HEK293 (cell line): Measurements from ENCODE around the gene PHLDB2.

Source experiments
- CTCF ChIA-PET: fragments of 350-600 bp; formaldehyde crosslinking; extraction: SDS; loops from one replicate; lab custom pipeline; 2021; ENCODE audit warnings: antibody characterized with exemption; lab: Yijun Ruan, JAX
- POLR2A ChIA-PET: fragments of 300-600 bp; formaldehyde crosslinking; extraction: SDS; loops from one replicate; lab custom pipeline; 2020; ENCODE audit warnings: antibody characterized with exemption, inconsistent platforms; lab: Yijun Ruan, JAX
- H3K27ac ChIP-seq: fragments of 200-500 bp; sonication (Bioruptor generic); 2 replicates; pipeline ENCODE4 v1.5.1; 2014; ENCODE audit warnings: low read depth, low read length, control low read depth, inconsistent platforms; ENCODE audit errors: extremely low read depth
- H3K36me3 ChIP-seq, 2 experiments: fragments of 200-500 bp in 1 of 2; sonication (Bioruptor generic) in 1 of 2; 1 replicate in 1 of 2; 2 replicates in 1 of 2; pipeline ENCODE4 v1.5.1; 2014 to 2017; ENCODE audit warnings: inconsistent platforms in 2 of 2, low read length in 2 of 2; ENCODE audit not compliant: control insufficient read depth in 2 of 2, insufficient read depth in 1 of 2
- H3K4me1 ChIP-seq: fragments of 200-500 bp; sonication (Bioruptor generic); 2 replicates; pipeline ENCODE4 v1.5.1; 2014; ENCODE audit warnings: mild to moderate bottlenecking, low read length, inconsistent platforms; ENCODE audit not compliant: control insufficient read depth, insufficient read depth
- H3K4me3 ChIP-seq: 2 replicates; pipeline ENCODE4 v1.5.1; 2011; ENCODE audit warnings: low read depth, mild to moderate bottlenecking, control low read depth, low read length, moderate library complexity
- H3K9me3 ChIP-seq: fragments of 200-500 bp; sonication (Bioruptor generic); 2 replicates; pipeline ENCODE4 v1.5.1; 2014; ENCODE audit warnings: low read depth, low read length, inconsistent platforms; ENCODE audit not compliant: control insufficient read depth, insufficient read depth
- FEZF1 ChIP-seq: fragments of 450-650 bp; formaldehyde crosslinking; IDR thresholded peaks from 2 replicates; pipeline ENCODE4 v1.5.1; 2016; ENCODE audit warnings: missing biosample characterization, missing genetic modification characterization
- HIC1 ChIP-seq: fragments of 450-650 bp; formaldehyde crosslinking; IDR thresholded peaks from 2 replicates; pipeline ENCODE4 v1.5.1; 2016; ENCODE audit warnings: missing biosample characterization, missing genetic modification characterization
- MYNN ChIP-seq: fragments of 450-650 bp; formaldehyde crosslinking; IDR thresholded peaks from 2 replicates; pipeline ENCODE4 v1.5.1; 2016; ENCODE audit warnings: missing biosample characterization, missing genetic modification characterization, borderline replicate concordance
- SETDB1 ChIP-seq: IDR thresholded peaks from one replicate; pipeline ENCODE4 v1.6.1; 2017; ENCODE audit warnings: mild to moderate bottlenecking, low read length, moderate library complexity, mixed read lengths; ENCODE audit not compliant: insufficient read length
- ZFP3 ChIP-seq: fragments of 450-650 bp; formaldehyde crosslinking; IDR thresholded peaks from 2 replicates; pipeline ENCODE4 v1.5.1; 2016; ENCODE audit warnings: low read depth, missing biosample characterization, missing genetic modification characterization
- ZIC2 ChIP-seq: fragments of 450-650 bp; formaldehyde crosslinking; IDR thresholded peaks from 2 replicates; pipeline ENCODE4 v1.5.1; 2016; ENCODE audit warnings: missing biosample characterization, missing genetic modification characterization
- ZNF23 ChIP-seq: fragments of 450-650 bp; formaldehyde crosslinking; IDR thresholded peaks from 2 replicates; pipeline ENCODE4 v1.5.1; 2016; ENCODE audit warnings: missing biosample characterization, missing genetic modification characterization, borderline replicate concordance
- ZNF302 ChIP-seq: fragments of 450-650 bp; formaldehyde crosslinking; IDR thresholded peaks from 2 replicates; pipeline ENCODE4 v1.5.1; 2016; ENCODE audit warnings: missing biosample characterization, missing genetic modification characterization, low read depth
- ZNF324 ChIP-seq: fragments of 450-650 bp; formaldehyde crosslinking; IDR thresholded peaks from 2 replicates; pipeline ENCODE4 v1.5.1; 2016; ENCODE audit warnings: missing biosample characterization, missing genetic modification characterization
- ZNF350 ChIP-seq: fragments of 450-650 bp; formaldehyde crosslinking; IDR thresholded peaks from 2 replicates; pipeline ENCODE4 v1.5.0; 2017; ENCODE audit warnings: missing biosample characterization, mild to moderate bottlenecking, missing genetic modification characterization
- ZNF416 ChIP-seq: fragments of 450-650 bp; formaldehyde crosslinking; IDR thresholded peaks from 2 replicates; pipeline ENCODE4 v1.5.1; 2016; ENCODE audit warnings: missing biosample characterization, missing genetic modification characterization
- ZNF529 ChIP-seq: fragments of 450-650 bp; formaldehyde crosslinking; IDR thresholded peaks from 2 replicates; pipeline ENCODE4 v1.5.1; 2017; ENCODE audit warnings: missing genetic modification characterization, missing biosample characterization; ENCODE audit not compliant: insufficient replicate concordance
- ZNF544 ChIP-seq: fragments of 450-650 bp; formaldehyde crosslinking; IDR thresholded peaks from 2 replicates; pipeline ENCODE4 v1.5.0; 2017; ENCODE audit warnings: missing biosample characterization, missing genetic modification characterization
- ZNF792 ChIP-seq: fragments of 450-650 bp; formaldehyde crosslinking; IDR thresholded peaks from 2 replicates; pipeline ENCODE4 v1.5.1; 2016; ENCODE audit warnings: missing biosample characterization, missing genetic modification characterization
- TF ChIP-seq, protein P1 (sequence below): fragments of 450-650 bp; formaldehyde crosslinking; IDR thresholded peaks from 2 replicates; pipeline ENCODE4 v1.5.1; 2016; ENCODE audit warnings: missing biosample characterization, missing genetic modification characterization
- TF ChIP-seq, protein P2 (sequence below): fragments of 450-650 bp; formaldehyde crosslinking; IDR thresholded peaks from 2 replicates; pipeline ENCODE4 v1.5.1; 2016; ENCODE audit warnings: missing biosample characterization, missing genetic modification characterization, low read depth
- TF ChIP-seq, protein P3 (sequence below): fragments of 450-650 bp; IDR thresholded peaks from 2 replicates; pipeline ENCODE4 v1.5.1; 2018; ENCODE audit warnings: missing biosample characterization, mild to moderate bottlenecking, missing genetic modification characterization

The PHLDB2 gene

GRCh38 chr3:112003321-112004080 is 144.4 kb downstream of the PHLDB2 start (continued):
- TF ChIP-seq ZNF324 (tag by site-specific recombination) (no peak), ZNF416 (tag by site-specific recombination) (no peak), ZNF544 (tag by site-specific recombination) (no peak), ZNF302 (no peak), FEZF1 (tag by site-specific recombination) (no peak), ZIC2 (tag by site-specific recombination) (no peak), HIC1 (tag by site-specific recombination) (no peak)
- TF ChIP-seq, protein P1, sequence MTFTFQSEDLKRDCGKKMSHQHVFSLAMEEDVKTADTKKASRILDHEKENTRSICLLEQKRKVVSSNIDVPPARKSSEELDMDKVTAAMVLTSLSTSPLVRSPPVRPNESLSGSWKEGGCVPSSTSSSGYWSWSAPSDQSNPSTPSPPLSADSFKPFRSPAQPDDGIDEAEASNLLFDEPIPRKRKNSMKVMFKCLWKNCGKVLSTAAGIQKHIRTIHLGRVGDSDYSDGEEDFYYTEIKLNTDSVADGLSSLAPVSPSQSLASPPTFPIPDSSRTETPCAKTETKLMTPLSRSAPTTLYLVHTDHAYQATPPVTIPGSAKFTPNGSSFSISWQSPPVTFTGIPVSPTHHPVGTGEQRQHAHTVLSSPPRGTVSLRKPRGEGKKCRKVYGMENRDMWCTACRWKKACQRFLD (tag by site-specific recombination): no peak

DNA sequence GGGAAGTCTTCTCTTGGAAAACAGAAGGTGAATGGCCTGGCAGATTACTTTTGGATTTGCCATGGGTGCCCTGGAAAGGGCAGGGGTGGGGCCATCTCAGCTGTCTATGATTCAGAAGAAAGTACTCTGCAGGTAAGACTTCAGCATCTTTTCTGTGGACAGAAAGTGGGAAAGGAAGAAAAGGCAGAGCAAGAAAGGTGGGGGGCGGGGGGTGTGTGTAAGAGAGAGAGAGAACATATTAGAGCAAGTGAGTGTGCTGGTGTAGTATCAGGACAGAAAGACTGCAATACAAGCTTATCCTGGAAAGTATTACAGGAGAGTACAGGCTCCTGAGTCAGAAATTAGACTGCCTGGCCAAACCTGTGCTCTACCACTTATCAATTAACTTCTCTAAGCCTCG is 145.1 kb downstream of the PHLDB2 start:
- no peak overlapping the region for H3K27ac ChIP-seq
- POLR2A ChIA-PET: interaction anchor here (0.6 kb wide), 2 partner anchors 25 to 32 kb away, joined by 4 read pairs; partner anchors contain the start of gene ABHD10
- no peaks in the 10 kb centered on the region for H3K9me3 ChIP-seq
- no peak overlapping the region for H3K4me3 ChIP-seq
- CTCF ChIA-PET: interaction anchor here (0.8 to 2.9 kb wide), 4 partner anchors 9 to 108 kb away, joined by 3 to 28 read pairs (median 4); no protein-coding TSS in a partner anchor
- TF ChIP-seq SETDB1: no peak
- TF ChIP-seq ZFP3 (tag by site-specific recombination): no peak
- TF ChIP-seq MYNN (tag by site-specific recombination): no peak
- no peak for TF ChIP-seq ZNF529 (tag by site-specific recombination)
- TF ChIP-seq ZNF350: no peak
- TF ChIP-seq, protein P2, sequence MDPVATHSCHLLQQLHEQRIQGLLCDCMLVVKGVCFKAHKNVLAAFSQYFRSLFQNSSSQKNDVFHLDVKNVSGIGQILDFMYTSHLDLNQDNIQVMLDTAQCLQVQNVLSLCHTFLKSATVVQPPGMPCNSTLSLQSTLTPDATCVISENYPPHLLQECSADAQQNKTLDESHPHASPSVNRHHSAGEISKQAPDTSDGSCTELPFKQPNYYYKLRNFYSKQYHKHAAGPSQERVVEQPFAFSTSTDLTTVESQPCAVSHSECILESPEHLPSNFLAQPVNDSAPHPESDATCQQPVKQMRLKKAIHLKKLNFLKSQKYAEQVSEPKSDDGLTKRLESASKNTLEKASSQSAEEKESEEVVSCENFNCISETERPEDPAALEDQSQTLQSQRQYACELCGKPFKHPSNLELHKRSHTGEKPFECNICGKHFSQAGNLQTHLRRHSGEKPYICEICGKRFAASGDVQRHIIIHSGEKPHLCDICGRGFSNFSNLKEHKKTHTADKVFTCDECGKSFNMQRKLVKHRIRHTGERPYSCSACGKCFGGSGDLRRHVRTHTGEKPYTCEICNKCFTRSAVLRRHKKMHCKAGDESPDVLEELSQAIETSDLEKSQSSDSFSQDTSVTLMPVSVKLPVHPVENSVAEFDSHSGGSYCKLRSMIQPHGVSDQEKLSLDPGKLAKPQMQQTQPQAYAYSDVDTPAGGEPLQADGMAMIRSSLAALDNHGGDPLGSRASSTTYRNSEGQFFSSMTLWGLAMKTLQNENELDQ (tag by site-specific recombination): no peak
- no peak for TF ChIP-seq ZNF792 (tag by site-specific recombination)
- no peak for TF ChIP-seq ZNF23 (tag by site-specific recombination)
- TF ChIP-seq, protein P3, sequence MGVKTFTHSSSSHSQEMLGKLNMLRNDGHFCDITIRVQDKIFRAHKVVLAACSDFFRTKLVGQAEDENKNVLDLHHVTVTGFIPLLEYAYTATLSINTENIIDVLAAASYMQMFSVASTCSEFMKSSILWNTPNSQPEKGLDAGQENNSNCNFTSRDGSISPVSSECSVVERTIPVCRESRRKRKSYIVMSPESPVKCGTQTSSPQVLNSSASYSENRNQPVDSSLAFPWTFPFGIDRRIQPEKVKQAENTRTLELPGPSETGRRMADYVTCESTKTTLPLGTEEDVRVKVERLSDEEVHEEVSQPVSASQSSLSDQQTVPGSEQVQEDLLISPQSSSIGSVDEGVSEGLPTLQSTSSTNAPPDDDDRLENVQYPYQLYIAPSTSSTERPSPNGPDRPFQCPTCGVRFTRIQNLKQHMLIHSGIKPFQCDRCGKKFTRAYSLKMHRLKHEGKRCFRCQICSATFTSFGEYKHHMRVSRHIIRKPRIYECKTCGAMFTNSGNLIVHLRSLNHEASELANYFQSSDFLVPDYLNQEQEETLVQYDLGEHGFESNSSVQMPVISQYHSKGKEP (tag by site-specific recombination): no peak
- H3K4me1 ChIP-seq: no peaks in the 10 kb centered on the region
- no peaks in the 10 kb centered on the region for H3K36me3 ChIP-seq
